Measurements from ENCODE around the gene ADH1B.
"Not testable (repeated sequence)": the region's sequence is repeated elsewhere in the genome, so short reads cannot be mapped to it uniquely, and the experiment has no call there.

ADH1B gene

GRCh38 chr4:99323756-99324155 lies 2.6 kb upstream of the ADH1B start:
- DNase-seq: no peak

- DNase-seq: not testable (repeated sequence)
These were observed 3.4 kb downstream of the ADH1B start for GRCh38 chr4:99317811-99318210.

DNA sequence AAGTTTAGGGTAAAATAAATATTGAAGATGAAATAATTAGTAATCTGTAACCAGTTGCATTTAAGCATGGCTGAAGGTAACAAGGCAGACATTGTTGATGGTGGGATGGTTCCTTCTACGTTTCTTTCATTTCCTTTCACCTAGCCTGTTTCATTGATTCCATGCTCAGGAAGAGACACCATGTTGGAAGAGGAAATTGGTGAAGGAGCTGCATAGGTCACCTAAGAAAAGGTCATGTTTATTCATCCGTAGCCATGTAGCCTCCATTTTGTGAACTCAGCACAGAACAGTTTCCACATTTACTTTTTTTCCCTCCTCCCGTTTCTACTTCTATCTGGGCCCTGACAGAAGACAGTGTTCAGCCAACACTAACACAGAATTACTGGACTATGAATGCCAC lies 3.8 kb downstream of the ADH1B start:
- no peak for DNase-seq

- no peak for DNase-seq
These were observed 5.4 kb downstream of the ADH1B start for GRCh38 chr4:99315839-99316238.

GRCh38 chr4:99314211-99314610 lies 7.0 kb downstream of the ADH1B start:
- DNase-seq: no peak

DNA sequence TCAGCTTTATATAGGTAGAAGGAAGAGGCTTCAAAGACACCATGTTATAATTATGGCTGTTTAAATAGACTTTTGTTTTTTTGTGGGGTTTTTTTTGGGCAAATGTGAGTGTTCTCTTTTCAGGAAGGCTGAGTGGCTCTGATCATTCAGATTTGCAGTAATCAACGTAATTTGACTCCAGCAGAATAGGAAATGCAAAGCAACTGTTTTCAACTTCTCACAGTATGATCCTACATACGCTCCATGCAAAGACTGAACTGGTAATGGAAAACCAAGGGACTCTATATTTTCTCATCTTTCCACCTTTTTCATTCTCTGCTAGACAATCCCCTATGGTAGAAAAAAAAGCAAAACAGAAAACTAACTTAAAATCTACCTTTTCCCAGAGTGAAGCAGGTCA lies 10.8 kb downstream of the ADH1B start:
- peak; percentile 5 to 32 for DNase-seq

DNA sequence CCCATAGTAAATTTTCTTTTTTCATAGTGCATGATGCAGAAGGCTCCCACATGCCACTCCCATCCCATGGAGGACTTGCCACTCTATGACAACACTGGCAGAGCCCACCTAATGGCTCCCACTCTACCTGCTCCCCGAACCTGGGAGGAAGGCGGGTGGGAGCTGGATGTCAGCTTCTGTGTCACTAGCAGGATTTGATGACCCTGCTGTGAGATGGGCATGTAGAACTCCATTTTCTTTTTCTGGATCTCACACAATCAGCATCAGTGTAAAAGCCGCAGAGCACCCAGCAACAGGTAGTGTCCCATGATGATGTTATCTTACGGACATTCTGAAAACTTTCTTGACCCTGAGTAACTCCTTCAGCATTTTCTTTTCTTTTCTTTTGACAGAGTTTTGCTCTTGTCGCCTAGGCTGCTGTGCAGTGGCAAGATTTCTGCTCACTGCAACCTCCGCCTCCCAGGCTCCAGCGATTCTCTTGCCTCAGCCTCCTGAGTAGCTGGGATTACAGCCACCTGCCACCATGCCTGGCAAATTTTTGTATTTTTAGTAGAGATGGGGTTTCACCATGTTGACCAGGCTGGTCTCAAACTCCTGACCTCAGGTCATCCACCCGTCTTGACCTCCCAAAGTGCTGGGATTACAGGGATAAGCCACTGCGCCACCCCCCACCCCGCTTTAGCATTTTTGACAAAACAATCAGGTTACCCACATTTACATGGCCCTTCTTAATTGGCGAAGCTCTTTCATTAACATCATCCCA lies 15.4 kb downstream of the ADH1B start:
- DNase-seq: no peak

- no peak for DNase-seq
These were observed 19.6 kb downstream of the ADH1B start for GRCh38 chr4:99301376-99302164.

- DNase-seq: no peak
These were observed 20.3 kb downstream of the ADH1B start for GRCh38 chr4:99300934-99301333.

- no peak for DNase-seq
These were observed 27.8 kb downstream of the ADH1B start for GRCh38 chr4:99293357-99293756.

DNA sequence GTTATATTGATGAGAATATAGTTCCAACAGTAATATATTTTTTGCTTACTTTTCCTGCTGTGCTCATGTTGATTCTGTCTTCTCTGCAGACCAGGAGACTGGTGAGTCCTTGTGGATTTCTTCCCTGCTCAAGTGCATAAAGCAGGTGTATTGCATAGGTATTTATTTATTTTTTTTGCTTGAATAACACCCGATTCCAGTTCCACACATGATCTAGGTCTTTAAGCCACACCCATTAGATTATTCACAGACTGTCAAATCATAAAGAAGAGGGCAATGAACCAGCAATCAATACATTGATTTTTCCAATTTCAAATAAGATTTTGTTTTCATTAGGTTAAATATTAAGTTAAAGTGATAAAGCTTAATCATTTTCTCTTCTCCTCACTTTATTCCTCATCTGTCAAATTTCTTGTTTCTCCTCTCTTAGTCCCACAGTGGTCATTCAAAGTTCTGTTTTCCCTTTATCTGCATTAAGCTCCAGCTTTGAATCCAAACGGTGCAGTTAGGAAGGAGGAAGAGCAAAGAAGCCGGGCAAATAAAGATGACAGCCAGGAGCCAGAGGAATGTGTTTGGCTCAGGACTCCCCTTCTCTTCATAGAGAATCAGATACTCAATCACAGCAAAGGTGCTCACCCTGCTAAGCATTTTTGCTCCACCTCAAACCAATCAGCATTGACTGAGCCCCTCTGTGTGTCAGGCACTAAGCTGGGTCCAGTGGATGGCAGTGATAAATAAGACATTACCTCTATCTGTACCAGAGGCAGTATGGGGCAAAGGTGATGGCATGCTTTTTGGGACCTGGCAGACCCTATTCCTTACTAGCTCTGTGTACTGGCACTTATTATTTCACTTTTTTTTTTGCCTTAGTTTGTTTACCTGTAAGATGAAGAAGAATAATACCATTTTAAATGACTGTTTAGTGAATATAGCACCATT lies 30.1 kb downstream of the ADH1B start, which contains the start of gene ADH1A:
TSS of gene ADH1A (minus strand) at position 138 of the 939 bp plus-strand sequence. CDS start at position 67, 71 bp downstream.
- no peak for DNase-seq

DNA sequence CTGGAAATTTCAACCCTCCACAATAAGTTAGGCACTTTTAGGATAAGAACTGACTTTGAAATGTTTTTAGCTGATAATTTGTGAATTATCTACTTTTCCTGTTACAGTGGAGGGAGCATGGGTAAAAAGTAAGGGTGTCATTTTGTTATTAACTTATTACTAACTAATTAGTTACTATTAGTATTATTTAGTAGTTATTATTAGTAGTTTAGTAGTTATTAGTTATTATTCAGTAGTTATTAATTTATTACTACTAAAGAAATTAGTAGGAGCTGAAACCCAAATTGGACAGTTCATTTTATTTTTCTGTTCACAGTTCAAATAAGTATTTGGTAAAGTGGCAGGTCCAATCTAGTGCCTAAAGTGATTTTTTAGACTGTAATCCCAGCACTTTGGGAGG lies 35.8 kb downstream of the ADH1B start:
- DNase-seq: no peak

- DNase-seq: no peak
These were observed 38.5 kb downstream of the ADH1B start for GRCh38 chr4:99282731-99283130.

DNA sequence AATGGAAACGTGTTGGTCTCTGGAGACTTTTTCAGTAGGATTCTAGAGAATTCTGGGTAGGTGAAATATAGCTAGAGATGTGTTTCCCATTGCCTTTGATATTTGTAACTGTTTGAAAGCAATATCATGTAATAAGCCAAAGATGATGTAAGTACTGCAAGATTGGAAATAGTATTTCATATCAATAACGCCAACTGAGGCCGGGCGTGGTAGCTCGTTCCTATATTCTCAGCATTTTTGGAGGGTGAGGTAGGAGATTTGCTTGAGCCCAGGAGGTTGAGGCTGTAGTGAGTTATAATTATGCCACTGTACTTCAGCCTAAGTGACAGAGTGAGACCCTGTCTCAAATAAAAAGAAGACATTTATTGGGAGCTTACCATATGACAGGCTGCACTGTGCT lies 39.9 kb downstream of the ADH1B start:
- DNase-seq: no peak

DNA sequence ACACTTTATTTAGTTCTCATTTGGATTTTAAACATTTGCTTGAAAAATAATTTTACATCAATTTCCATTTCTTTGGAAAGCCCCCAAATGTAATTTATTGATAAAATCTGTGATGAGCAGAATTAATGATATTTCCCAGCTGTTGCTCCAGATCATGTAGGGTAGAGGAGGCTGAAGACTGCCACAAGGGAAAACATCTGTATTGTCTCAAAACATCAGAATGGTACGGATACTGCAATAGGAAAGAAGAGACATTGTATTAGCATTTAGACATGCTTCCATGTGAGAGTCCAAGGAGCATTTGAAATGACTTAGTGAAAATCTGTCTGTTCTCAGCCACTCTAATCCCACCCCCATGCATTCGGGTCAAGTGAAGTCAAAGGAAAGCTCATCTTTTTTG lies 44.8 kb downstream of the ADH1B start:
- no peak for DNase-seq

DNA sequence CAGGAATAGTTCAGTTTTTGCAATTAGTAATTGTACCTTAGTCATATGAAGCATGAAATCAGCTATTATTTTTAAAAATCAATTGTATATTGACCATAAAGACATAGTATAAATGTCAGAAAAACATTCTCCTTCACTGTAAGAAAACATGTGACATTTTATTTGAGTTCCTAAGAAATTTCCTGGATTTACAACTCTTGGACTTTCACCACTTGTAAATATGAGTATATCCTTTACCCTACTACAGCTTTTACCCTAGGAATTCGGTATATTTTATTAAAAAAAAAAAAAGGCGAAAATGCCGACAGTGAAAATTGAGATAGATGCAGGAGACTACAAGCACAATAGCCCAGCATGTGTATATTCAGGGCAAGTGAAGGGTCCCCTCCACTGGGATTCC lies 45.3 kb downstream of the ADH1B start:
- no peak for DNase-seq

GRCh38 chr4:99275050-99275449 lies 46.2 kb downstream of the ADH1B start:
- DNase-seq: no peak

DNA sequence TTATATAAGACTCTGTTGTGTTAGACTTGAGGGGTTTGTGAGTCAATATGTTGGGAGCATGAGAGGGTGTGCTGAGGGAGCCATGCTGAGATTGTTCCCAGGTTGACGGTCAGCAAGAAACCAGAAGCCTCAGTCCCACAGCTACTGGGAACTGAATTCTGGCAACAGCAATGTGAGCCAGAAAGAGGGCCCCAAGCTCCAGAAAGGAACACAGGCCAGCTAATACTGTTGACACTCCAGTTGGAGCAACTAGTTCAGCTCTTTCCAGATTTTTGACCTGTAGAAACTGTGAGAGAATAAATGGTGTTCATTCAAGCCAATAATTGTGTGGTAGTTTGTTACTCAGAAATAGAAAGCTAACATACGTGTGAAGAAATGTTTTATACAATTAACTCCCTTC lies 47.5 kb downstream of the ADH1B start:
- DNase-seq: no peak

- DNase-seq: no peak
These were observed 56.3 kb downstream of the ADH1B start for GRCh38 chr4:99264927-99265326.

Measured in NCI-H526 (cell line).